NCI-H128 (cell line): ENCODE measurements around the gene SMARCC2.
A peak's percentile ranks its signal among the peaks of the same experiment; 100 is the strongest.
"Not testable (repeated sequence)": the region's sequence is repeated elsewhere in the genome, so short reads cannot be mapped to it uniquely, and the experiment has no call there.

Source experiments
- DNase-seq: peaks from one replicate; lab custom pipeline; 2025; ENCODE audit not compliant: unreplicated experiment; lab: John Stamatoyannopoulos, UW

Gene SMARCC2

GRCh38 chr12:56126732-56127239, 62.5 kb downstream of the SMARCC2 start:
- DNase-seq: no peak

- no peak for DNase-seq
Observed at GRCh38 chr12:56124133-56124532, 65.2 kb downstream of the SMARCC2 start.

- no peak for DNase-seq
Observed at GRCh38 chr12:56122637-56123036, 66.6 kb downstream of the SMARCC2 start.

GRCh38 chr12:56121204-56121870, 67.9 kb downstream of the SMARCC2 start:
- DNase-seq: no peak

GRCh38 chr12:56120158-56120846, 69.0 kb downstream of the SMARCC2 start:
- DNase-seq: no peak

DNA sequence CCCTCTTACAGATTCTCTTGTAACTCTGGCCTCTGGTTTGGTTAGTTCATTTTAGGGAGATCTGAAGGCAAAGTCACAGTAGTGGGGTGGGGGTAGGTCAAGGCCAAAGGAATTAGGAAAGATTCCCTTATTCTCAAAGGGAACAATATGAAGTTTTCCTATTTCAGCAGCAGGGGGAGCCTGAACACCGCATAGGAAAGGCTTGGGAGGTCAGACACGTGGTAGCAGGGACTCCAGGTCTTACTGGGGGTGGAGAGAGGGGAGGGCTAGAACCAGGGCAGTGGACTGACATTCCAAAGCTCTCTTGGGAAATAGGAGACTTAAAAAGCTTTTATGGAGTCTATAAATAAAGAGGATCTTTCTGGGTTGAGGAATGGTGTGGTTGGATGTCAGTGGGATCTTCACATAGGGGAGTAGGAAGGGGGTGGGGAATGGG, 69.9 kb downstream of the SMARCC2 start:
- peak; percentile 71 for DNase-seq

- no peak for DNase-seq
Observed at GRCh38 chr12:56118688-56119357, 70.5 kb downstream of the SMARCC2 start.

GRCh38 chr12:56117778-56118687, 71.2 kb downstream of the SMARCC2 start, which contains the start of gene ZC3H10:
ZC3H10 (plus strand) TSS chr12:56118266; CDS start chr12:56120563, 2,297 bp downstream.
- peak; percentile 99 for DNase-seq

- DNase-seq: not testable (repeated sequence)
Observed at GRCh38 chr12:56117082-56117706, 72.1 kb downstream of the SMARCC2 start.

GRCh38 chr12:56116267-56117081, 72.8 kb downstream of the SMARCC2 start, which contains the start of gene RPL41:
RPL41 (plus strand) TSS chr12:56116633.
- peak; percentile 94 for DNase-seq

- no peak for DNase-seq
Observed at GRCh38 chr12:56115329-56115728, 74.0 kb downstream of the SMARCC2 start.

- DNase-seq: no peak
Observed at GRCh38 chr12:56114084-56114483, 75.2 kb downstream of the SMARCC2 start.
